Glomerular visceral epithelial cell (primary cell): ENCODE measurements around the gene INPP5B.
A peak's percentile ranks its signal among the peaks of the same experiment; 100 is the strongest.

Experiments used
- DNase-seq: peaks from one replicate; pipeline ENCODE4 v3.0.0-alpha.2; 2016; ENCODE audit errors: extremely low spot score

INPP5B gene

DNA sequence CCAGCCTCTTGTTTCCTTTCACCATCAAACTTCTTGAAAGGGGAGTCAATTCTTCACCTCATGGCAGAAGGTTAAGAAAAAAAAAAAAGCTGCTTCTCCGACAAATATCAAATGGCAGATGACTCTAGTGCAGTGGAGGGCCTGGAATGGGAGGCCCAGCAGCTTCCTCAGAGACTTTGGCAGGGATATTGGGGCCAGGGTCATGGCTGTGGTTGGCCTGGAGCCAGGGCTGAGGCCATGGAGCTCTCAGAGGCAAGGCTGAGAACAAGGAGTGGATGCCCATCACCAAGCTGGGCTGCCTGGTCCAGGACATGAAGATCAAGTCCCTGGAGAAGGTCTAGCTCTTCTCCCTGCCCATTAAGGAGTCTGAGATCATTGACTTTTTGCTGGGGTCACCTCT, 106.1 kb downstream of the INPP5B start:
- DNase-seq: no peak

DNA sequence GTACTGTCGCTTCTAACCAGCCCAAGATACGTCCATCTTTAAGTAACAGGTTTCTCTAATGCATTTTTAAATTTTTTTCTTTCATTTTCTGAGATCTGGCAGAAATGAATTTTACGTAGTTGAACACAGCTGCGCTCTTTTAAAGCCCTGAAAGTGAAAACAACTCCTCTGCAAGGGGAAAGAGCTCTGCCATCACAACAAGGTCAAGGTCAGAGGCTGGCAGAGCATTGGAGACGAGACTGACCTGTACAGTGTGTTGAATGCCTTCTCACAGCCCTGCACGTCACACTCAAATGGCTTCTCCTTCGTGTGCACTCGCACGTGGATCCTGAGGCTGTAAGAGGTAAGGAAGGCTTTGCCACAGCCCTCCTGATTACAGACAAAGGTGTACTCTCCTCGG, 107.2 kb downstream of the INPP5B start:
- DNase-seq: no peak

DNA sequence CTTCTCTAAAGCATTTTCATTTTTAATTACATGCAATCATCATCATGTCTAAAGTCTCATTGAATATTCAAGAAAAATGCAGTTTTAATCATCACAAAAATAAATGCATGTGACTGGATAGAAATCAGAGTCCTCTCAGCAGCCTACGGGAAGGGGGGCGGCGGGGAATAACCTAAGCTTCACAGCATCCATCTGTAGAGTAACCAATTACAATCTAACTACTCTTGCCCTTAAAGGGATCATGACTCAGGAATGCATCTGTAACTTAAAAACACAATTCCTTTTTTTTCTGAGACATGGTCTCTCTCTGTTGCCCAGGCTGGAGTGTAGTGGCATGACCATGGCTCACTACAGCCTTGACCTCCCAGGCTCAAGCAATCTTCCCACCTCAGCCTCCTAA, 110.1 kb downstream of the INPP5B start:
- DNase-seq: no peak

DNA sequence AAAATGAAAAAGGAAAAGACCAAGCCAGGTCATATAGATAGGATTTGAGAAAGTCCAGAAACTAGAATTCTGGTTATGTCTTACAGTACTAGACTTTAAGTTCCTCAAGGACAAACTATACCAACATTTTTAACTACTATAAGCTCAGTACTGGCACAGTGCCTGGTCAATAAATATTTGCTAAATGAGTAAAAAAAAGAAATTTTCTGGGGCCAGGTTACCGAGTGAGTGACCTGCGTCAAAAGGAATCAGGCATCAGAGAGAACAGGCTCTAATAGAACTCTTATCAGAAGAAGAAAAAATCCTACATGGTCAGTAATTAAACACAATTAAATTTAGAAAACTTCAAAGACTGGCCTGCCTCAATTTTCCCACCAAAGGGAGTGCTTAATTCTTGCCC, 115.0 kb downstream of the INPP5B start:
- DNase-seq: no peak

DNA sequence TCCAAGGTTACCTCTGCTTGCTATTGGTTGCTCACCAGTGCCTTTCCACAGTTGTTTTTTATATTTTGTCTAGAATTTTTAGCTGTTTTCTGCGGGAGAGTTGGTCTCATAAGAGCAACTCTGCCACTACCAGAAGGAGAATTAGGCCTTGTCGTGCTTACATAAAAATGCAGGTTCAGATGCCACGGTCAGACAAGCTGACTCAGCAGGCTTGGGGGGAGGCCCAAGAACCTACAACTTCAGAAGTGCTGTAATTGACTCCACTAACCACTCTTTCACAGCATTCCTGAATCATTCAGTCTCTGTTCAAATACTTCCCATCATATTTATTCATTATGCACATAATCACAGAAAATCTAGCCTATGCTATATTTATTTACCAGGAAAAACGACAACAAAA, 115.7 kb downstream of the INPP5B start:
- no peak for DNase-seq

DNA sequence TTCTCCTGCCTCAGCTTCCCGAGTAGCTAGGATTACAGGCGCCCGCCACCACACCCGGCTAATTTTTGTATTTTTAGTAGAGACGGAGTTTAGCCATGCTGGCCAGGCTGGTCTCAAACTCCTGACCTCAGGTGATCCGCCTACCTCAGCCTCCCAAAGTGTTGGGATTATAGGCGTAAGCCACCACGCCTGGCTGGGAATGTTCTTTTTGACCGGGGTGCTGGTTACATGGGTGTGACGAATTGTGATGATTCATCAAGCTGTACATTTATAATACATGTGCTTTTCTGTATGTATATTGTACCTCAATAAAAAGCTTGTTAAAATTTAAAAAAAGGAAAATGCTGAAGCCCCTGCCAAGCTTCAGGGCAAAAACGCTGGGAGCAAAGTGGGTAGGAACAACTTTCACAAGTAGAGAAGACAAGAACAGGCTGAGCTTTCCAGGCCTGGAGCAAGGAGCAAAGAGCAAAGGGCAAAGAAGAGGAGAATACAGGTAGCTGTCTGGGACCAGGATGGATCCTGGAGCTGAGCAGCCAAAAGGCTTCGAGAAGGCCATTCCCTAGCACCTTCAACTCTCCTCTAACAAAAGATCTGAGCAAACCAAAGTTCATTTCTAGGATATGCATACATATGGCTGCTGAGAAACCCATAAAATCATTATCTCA, 118.3 kb downstream of the INPP5B start:
- no peak for DNase-seq

DNA sequence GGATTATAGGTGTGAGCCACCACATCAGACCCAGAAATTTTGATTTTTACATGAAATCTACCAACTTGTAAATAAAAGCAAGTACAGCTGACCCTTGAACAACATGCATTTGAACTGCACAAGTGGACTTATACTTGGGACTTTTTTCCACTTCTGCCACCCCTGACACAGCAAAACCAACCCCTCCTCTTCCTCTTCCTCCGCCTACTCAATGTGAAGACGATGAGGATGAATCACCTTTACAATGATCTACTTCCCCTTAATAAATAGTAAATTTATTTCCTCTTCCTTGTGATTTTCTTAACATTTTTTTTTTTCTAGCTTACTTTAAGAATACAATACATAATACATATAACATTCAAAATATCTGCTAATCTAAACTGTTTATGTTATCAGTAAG, 121.3 kb downstream of the INPP5B start:
- DNase-seq: no peak

DNA sequence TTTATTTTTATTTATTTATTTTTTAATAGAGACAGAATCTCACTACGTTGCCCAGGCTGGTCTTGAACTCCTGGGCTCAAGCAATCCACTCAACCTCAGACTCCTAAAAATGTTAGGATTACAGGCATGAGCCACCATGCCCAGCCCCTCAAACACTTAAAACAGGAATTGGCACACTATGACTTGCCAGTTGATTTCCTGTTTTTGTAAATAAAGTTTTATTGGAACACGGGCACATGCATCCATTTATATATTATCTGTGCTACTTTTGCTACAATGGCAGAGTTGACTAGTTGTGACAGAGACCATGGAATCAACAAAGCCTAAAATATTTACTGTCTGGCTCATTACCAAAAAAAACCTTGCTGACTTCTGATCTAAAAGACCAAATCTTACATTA, 122.9 kb downstream of the INPP5B start:
- no peak for DNase-seq

DNA sequence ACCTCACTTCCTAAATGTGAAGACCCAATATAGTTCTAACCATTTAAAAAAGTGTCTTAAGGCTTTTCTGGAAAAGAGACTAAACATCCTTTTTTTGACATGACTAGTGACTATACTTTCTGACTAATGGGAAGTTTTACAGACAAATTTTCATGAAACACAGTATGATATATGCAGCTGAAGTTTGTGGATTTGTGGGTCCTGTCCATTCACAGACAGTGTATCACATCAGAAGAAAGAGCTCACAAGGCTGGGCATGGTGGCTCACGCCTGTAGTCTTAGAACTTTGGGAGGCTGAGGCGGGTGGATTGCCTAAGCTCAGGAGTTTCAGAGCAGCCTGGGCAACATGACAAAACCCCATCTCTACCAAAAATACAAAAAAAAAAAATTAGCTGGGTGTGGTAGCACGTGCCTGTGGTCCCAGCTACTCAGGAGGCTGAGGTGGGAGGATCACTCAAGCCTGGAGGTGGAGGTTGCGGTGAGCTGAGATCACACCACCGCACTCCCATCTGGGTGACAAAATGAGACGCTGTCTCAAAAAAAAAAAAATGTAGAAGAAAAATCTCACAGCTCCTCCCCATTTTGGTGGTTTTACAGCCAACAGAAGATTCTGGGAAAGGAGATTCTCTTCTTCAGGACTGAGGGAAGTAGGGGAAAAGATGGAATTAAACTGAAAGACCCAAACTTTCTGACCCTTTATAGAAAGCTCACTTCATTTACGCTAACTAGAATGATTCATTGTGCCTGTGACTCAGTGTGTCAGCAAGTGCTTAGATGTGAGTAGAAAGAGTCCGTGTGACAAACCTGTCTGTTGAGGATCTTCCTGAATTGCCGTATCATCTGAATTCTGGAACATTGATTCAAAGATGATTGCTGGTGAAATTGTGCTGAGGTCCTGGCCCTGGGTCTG, 123.7 kb downstream of the INPP5B start:
- DNase-seq: no peak

DNA sequence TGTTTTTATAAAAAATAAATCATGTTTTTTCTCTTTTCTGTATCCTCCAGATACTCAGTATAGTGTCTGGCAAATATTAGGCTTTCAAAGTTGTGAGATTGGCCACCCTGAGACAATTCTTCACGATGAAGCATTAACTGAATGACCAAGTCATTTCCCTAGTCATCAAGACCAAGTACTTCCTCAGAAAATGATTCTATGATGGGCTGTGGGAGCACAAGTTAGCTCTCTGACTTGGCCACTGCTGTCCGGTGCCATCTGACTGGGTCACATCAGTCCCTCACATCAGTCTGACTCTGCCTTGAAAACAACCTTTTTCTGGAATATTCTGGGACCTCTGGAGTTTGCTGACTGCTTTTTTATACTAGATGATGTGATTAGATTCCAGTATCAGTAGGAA, 125.4 kb downstream of the INPP5B start:
- DNase-seq: no peak

DNA sequence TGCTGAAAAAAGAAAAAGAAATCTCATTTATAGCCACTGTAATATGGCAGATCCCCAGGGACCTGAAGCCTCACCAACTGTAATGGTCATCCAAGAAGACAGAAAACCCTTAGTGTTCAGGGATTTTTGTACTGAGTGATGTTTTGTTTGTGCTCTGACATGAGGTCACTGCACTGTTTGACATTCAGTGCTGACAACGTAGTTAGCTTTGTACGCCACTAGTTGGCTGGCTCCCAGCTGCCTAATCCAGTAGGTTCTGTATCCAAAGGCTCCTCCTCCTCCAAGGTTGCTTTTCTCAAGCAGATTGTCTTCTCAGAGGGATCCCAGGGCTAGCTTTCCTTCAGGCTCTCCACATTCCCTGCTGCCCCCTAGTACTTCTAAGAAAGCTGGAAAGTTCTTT, 129.4 kb downstream of the INPP5B start:
- DNase-seq: no peak

DNA sequence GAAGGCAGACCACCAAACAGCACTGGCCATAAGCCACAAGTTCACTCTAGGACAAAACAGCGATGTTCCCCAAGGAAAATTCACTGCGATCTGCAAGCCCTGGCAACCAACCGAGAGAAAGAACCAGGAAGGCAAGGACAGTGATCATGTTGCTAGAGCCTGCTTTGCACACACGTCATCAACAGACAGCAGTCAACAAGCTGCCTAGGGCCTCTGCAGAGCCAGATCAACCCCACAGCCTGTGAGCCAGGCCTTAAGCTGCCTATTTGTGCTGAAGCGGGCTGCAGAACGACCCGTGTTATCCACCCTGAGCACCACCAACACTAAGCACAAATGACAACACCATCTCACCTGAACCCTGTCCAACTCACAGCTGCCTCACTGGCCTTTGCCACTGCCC, 132.6 kb downstream of the INPP5B start:
- DNase-seq: no peak

DNA sequence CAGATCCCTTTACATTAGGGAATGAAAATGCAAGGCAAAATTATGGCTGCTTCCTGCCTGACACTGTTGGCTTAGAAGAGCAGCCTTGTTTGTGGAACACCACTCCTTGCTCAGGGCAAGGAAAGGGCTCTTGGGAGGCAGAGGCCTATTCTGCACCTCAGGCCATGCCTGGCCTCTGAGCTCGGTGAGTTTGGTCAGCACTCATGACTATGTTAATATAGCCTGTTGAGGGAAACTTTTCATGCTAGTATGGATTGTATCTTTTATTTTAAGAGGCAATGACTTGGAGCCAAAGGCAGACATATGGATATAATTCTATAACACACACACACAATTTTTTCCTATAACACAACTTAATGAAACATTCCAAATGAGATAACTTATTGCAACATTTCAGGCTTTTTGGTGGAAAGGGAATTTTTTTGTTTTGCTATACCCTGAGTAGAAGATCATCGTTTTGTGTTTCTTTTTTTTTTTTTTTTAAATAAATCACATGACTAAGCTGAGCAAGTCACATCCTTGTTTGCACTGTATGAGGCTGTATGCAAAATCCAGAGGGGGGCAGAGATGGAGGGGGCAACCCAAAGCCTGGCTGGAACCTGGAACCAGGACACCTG, 133.2 kb downstream of the INPP5B start:
- no peak for DNase-seq

DNA sequence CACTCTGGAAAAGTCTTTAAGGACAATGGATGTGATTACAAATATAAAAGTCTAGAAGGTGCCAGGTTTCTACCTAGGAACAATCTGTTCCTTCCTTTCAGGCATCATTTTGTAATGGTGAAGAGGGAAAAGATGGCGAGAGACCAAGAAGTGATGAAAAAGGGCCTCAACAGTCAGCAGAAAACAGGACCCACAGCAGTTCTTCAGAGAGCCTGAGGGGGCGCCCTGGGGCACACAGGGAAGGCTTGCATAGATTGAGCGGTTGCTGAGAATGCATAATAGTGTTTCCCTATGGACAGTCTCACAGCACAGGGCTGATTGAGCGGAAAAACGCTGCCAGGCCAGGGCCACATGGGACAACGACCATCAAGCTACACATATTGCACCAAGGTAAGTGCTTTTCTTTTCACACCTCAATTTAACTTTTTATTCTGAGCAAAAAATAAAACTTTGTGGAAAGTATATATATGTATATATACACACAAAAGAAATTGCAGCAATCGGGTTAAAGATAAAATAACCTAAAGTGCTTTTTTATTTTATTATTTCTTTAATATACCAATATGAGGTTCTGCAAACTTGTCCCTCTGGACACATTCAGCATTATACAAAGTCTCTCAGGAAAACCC, 135.7 kb downstream of the INPP5B start:
- DNase-seq: peak; percentile 67
